EH (cell line): ENCODE data around the gene ABCC4.
A peak's percentile ranks its signal among the peaks of the same experiment; 100 is the strongest.

Experiments used
- DNase-seq: peaks from one replicate; pipeline ENCODE4 v3.0.0-alpha.2; 2015; ENCODE audit warnings: low read depth

ABCC4 gene

GRCh38 chr13:94992036-94992960, 309.0 kb downstream of the ABCC4 start:
- DNase-seq, result no peak

- DNase-seq, result peak; percentile 18
These were observed 312.6 kb downstream of the ABCC4 start for GRCh38 chr13:94988654-94989053.

DNA sequence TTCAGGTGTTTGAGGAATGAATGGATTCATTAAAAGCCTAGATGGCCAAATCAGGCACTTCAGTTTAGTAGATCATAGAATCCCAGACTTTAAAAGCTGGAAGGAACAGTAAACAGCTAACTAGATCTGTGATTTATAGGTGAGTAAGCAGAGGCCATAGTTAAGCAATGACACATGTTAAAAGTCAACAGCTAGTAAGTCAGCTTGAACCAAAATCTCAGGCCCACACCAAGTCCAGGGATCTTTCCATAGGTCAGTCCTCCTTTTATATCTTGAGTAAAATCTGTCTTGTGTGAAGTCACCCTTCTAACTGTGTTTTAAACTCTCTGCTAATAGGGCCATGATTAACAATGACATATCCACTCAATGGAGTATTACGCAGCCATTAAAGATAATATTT, 313.4 kb downstream of the ABCC4 start:
- DNase-seq, result peak; percentile 19

DNA sequence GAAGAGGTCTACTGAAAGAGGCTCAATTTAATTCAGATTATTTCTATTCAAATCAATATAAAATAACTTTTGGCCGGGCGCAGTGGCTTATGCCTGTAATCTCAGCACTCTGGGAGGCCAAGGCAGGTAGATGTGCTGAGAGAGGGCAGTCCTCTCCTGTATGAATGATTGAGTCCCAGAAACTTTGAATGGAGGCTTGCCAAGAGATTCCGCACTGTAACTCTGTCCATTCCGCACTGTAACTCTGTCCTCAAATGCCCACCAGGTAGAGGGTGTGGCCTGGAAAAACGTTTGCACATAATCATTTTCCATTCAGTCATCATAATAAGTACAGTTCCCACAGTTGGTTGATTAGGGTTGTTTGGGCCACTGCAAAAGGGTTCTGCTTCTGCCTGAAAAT, 314.2 kb downstream of the ABCC4 start:
- no peak for DNase-seq

DNA sequence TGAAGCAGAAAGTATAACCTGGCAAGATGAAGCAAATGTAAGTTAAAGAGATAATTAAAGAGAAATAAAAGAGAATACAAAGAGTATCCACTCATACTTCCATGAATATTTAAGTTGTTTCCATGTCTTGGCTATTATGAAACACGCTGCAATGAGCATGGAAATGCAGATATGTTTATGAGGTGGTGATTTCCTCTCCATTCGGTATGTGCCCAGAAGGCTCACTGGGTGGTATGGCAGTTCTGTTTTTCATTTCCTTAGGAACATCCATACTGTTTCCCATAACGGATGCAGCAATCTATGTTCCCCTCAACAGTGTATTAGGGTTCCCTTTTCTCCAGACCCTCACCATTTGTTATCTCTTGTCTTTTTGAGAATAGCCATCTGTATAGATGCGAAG, 316.3 kb downstream of the ABCC4 start:
- no peak for DNase-seq

GRCh38 chr13:94978516-94978915, 322.7 kb downstream of the ABCC4 start:
- no peak for DNase-seq

DNA sequence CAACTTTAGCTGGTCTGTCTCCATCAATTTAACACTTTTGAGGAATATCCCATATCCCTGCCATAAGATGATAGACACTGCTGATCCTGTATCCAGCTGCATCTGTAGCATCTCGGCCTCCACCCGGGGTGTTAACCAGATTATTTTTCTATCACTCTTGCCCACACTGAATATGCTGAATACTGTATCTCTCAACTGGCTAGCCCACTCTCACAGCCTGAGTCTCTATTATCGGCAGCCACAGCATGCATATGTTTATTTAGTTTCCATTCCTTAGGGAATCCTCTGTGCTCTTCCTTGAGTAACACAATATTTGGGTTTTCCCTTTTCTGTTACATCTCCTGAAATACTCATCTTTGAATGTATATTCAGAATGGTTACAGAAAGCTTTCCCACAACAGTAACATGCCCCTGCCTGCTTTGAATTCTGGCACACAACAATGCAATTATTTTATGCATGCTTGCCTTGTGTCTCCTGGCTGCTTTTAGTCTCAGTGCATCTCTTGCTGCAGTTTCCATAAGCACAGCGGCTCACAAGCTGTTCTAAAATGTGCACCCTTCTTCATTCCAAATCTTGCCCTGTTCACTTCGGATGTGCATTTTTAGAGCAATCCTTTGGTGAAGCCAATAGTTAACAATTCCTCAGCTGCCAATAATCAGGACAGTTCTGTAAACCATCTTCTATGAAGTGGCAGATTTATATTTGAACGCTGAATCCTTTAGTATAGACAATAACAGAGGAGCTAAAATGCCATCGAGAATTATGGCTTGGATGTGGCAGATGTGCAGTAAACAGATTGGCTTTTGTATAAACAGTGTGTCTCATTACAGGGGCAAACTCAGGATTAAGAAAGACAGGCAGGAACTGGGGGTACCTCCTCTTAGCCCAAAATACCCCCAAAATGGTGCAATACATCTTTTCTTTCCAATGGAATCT, 327.0 kb downstream of the ABCC4 start:
- DNase-seq, result no peak

GRCh38 chr13:94972262-94972661, 329.0 kb downstream of the ABCC4 start:
- no peak for DNase-seq
